PC-3 (cell line): ENCODE data around the gene KDM3B. TPM values are rescaled to one million over a fixed set of nuclear protein-coding genes. Genes with fewer than 3 reads are reported as not detected.

Source experiments
- ATAC-seq: fragments of 200-7000 bp; cut with Tn5 transposase; 2 replicates; pipeline ENCODE4 v1.9.1; 2020; ENCODE audit warnings: mild to moderate bottlenecking, moderate library complexity
- BruUV-seq: library from RNA; stranded (reverse); fragments of 400-500 nt; replicated peaks from 2 replicates; lab custom pipeline; 2021; lab: Mats Ljungman, UMichigan
- CTCF ChIA-PET: fragments of 300-600 bp; sonication (Branson Sonifier 250); formaldehyde crosslinking; loops from one replicate; lab custom pipeline; 2022; ENCODE audit warnings: antibody characterized with exemption; lab: Charles Lee
- POLR2A ChIA-PET: fragments of 300-600 bp; sonication (Branson Sonifier 250); formaldehyde crosslinking; loops from one replicate; lab custom pipeline; 2022; ENCODE audit warnings: antibody characterized with exemption; ENCODE audit not compliant: unreplicated experiment; lab: Charles Lee
- DNase-seq: peaks from one replicate; pipeline ENCODE4 v3.0.0-alpha.2; 2015
- H2AFZ ChIP-seq: fragments of 300-600 bp; sonication (generic); 2 replicates; pipeline ENCODE4 v1.6.0; 2016; ENCODE audit warnings: antibody characterized with exemption, low read length
- H3F3A ChIP-seq: fragments of 300-600 bp; sonication (generic); one replicate; pipeline ENCODE4 v1.6.0; 2017; ENCODE audit warnings: antibody characterized with exemption, low read length, control low read depth, mild to moderate bottlenecking; ENCODE audit not compliant: unreplicated experiment
- H3K27ac ChIP-seq: fragments of 300-600 bp; sonication (generic); 2 replicates; pipeline ENCODE4 v1.5.1; 2016; ENCODE audit warnings: mild to moderate bottlenecking, low read length
- H3K27me3 ChIP-seq: fragments of 300-600 bp; sonication (generic); 2 replicates; pipeline ENCODE4 v1.6.1; 2016; ENCODE audit warnings: low read length, mixed read lengths
- H3K36me3 ChIP-seq: fragments of 300-600 bp; sonication (generic); 2 replicates; pipeline ENCODE4 v1.6.1; 2016; ENCODE audit warnings: low read depth, mixed run types, low read length, mixed read lengths
- H3K4me1 ChIP-seq: fragments of 300-600 bp; sonication (generic); 2 replicates; pipeline ENCODE4 v1.5.1; 2016; ENCODE audit warnings: low read length; ENCODE audit not compliant: insufficient read depth
- H3K4me2 ChIP-seq: fragments of 300-600 bp; sonication (generic); 2 replicates; pipeline ENCODE4 v1.6.0; 2016; ENCODE audit warnings: low read length
- H3K4me3 ChIP-seq: fragments of 300-600 bp; sonication (generic); 2 replicates; pipeline ENCODE4 v1.5.1; 2016; ENCODE audit warnings: mild to moderate bottlenecking, low read length, mixed read lengths
- H3K79me2 ChIP-seq: fragments of 300-600 bp; sonication (generic); 2 replicates; pipeline ENCODE4 v1.6.1; 2017; ENCODE audit warnings: low read length, mixed read lengths
- H3K9ac ChIP-seq: fragments of 300-600 bp; sonication (generic); 2 replicates; pipeline ENCODE4 v1.6.0; 2016; ENCODE audit warnings: mild to moderate bottlenecking, low read length
- H3K9me2 ChIP-seq: fragments of 300-600 bp; sonication (generic); replicated peaks from 2 replicates; pipeline ENCODE4 v1.6.1; 2016; ENCODE audit warnings: mixed run types, low read length, mixed read lengths
- H3K9me3 ChIP-seq: fragments of 300-600 bp; sonication (generic); 2 replicates; pipeline ENCODE4 v1.6.1; 2016; ENCODE audit warnings: low read length, mixed read lengths
- H4K20me1 ChIP-seq: fragments of 300-600 bp; sonication (generic); 2 replicates; pipeline ENCODE4 v1.6.1; 2016; ENCODE audit warnings: low read length, mixed read lengths
- EZH2 ChIP-seq: fragments of 300-600 bp; sonication (generic); IDR thresholded peaks from one replicate; pipeline ENCODE4 v1.6.1; 2017; ENCODE audit warnings: antibody characterized with exemption, mild to moderate bottlenecking, low read length; ENCODE audit not compliant: unreplicated experiment
- EZH2phosphoT487 ChIP-seq: fragments of 300-600 bp; sonication (generic); IDR thresholded peaks from 2 replicates; pipeline ENCODE4 v1.6.1; 2018; ENCODE audit warnings: mild to moderate bottlenecking, antibody characterized with exemption, low read length, borderline replicate concordance
- intact Hi-C: fragments of 100-400 bp; cut with micrococcal nuclease; formaldehyde crosslinking; loops from 2 replicates; pipeline ENCODE4 v1.9.0; 2023
- total RNA-seq: library from RNA; depleted of rRNA; stranded (reverse); fragments of >200 nt; gene quantifications from 2 replicates; pipeline ENCODE4 v1.2.3, GENCODE V29; 2014
- TF ChIP-seq, protein P1 (sequence below): fragments of 300-600 bp; sonication (generic); conservative IDR thresholded peaks from 2 replicates; pipeline ENCODE4 v1.5.1; 2017; ENCODE audit warnings: antibody characterized with exemption, low read depth, mild to moderate bottlenecking, low read length

KDM3B gene
- total RNA-seq, 1 experiment from 2014 or later: 21.7 TPM

DNA sequence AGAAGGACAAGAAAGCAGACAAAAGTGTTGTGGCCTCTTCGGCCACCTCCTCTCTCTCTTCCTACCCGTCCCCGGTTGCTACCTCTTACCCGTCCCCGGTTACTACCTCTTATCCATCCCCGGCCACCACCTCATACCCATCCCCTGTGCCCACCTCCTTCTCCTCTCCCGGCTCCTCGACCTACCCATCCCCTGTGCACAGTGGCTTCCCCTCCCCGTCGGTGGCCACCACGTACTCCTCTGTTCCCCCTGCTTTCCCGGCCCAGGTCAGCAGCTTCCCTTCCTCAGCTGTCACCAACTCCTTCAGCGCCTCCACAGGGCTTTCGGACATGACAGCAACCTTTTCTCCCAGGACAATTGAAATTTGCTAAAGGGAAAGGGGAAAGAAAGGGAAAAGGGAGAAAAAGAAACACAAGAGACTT, 115.2 kb downstream of the KDM3B start:
- H3K4me1 ChIP-seq: peaks cover 5% of the 10 kb centered on the region
- H3K4me2 ChIP-seq: no peak overlapping the region
- no peak overlapping the region for H3K9ac ChIP-seq
- H3K36me3 ChIP-seq: no peaks in the 10 kb centered on the region
- TF ChIP-seq EZH2phosphoT487: no peak
- TF ChIP-seq, protein P1, sequence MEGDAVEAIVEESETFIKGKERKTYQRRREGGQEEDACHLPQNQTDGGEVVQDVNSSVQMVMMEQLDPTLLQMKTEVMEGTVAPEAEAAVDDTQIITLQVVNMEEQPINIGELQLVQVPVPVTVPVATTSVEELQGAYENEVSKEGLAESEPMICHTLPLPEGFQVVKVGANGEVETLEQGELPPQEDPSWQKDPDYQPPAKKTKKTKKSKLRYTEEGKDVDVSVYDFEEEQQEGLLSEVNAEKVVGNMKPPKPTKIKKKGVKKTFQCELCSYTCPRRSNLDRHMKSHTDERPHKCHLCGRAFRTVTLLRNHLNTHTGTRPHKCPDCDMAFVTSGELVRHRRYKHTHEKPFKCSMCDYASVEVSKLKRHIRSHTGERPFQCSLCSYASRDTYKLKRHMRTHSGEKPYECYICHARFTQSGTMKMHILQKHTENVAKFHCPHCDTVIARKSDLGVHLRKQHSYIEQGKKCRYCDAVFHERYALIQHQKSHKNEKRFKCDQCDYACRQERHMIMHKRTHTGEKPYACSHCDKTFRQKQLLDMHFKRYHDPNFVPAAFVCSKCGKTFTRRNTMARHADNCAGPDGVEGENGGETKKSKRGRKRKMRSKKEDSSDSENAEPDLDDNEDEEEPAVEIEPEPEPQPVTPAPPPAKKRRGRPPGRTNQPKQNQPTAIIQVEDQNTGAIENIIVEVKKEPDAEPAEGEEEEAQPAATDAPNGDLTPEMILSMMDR: no peak
- no peak for TF ChIP-seq EZH2
- H3K9me3 ChIP-seq: no peaks in the 10 kb centered on the region
- H3K27ac ChIP-seq: no peak overlapping the region
- H3K9me2 ChIP-seq: no peaks in the 10 kb centered on the region
- DNase-seq (no peak), ATAC-seq (no peak)
- H4K20me1 ChIP-seq: no peaks in the 10 kb centered on the region
- no peak overlapping the region for H3K4me3 ChIP-seq
- intact Hi-C loops: no loop called here
- POLR2A ChIA-PET: no interaction called here
- no peak overlapping the region for H2AFZ ChIP-seq
- H3F3A ChIP-seq: no peaks in the 10 kb centered on the region
- H3K27me3 ChIP-seq: peaks cover 16% of the 10 kb centered on the region
- no peaks in the 10 kb centered on the region for H3K79me2 ChIP-seq
- CTCF ChIA-PET: no interaction called here
- BruUV-seq: no TSS peak

DNA sequence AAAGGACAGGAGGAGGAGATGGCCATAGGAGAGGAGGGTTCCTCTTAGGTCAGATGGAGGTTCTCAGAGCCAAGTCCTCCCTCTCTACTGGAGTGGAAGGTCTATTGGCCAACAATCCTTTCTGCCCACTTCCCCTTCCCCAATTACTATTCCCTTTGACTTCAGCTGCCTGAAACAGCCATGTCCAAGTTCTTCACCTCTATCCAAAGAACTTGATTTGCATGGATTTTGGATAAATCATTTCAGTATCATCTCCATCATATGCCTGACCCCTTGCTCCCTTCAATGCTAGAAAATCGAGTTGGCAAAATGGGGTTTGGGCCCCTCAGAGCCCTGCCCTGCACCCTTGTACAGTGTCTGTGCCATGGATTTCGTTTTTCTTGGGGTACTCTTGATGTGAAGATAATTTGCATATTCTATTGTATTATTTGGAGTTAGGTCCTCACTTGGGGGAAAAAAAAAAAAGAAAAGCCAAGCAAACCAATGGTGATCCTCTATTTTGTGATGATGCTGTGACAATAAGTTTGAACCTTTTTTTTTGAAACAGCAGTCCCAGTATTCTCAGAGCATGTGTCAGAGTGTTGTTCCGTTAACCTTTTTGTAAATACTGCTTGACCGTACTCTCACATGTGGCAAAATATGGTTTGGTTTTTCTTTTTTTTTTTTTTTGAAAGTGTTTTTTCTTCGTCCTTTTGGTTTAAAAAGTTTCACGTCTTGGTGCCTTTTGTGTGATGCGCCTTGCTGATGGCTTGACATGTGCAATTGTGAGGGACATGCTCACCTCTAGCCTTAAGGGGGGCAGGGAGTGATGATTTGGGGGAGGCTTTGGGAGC, 115.9 kb downstream of the KDM3B start:
- no peaks in the 10 kb centered on the region for H3F3A ChIP-seq
- ChIA-PET POLR2A (no interaction called here), CTCF (no interaction called here)
- H3K4me3 ChIP-seq: no peak overlapping the region
- BruUV-seq: no TSS peak
- intact Hi-C loops: no loop called here
- H3K9ac ChIP-seq: no peak overlapping the region
- no peak overlapping the region for H2AFZ ChIP-seq
- H3K79me2 ChIP-seq: no peaks in the 10 kb centered on the region
- no peak for ATAC-seq
- H3K9me2 ChIP-seq: no peaks in the 10 kb centered on the region
- H4K20me1 ChIP-seq: no peaks in the 10 kb centered on the region
- no peak overlapping the region for H3K4me2 ChIP-seq
- H3K36me3 ChIP-seq: no peaks in the 10 kb centered on the region
- H3K27me3 ChIP-seq: peaks cover 16% of the 10 kb centered on the region
- DNase-seq: no peak
- no peak for TF ChIP-seq EZH2phosphoT487
- TF ChIP-seq EZH2: no peak
- TF ChIP-seq, protein P1: no peak
- H3K9me3 ChIP-seq: no peaks in the 10 kb centered on the region
- no peak overlapping the region for H3K27ac ChIP-seq
- peaks cover 4% of the 10 kb centered on the region for H3K4me1 ChIP-seq

DNA sequence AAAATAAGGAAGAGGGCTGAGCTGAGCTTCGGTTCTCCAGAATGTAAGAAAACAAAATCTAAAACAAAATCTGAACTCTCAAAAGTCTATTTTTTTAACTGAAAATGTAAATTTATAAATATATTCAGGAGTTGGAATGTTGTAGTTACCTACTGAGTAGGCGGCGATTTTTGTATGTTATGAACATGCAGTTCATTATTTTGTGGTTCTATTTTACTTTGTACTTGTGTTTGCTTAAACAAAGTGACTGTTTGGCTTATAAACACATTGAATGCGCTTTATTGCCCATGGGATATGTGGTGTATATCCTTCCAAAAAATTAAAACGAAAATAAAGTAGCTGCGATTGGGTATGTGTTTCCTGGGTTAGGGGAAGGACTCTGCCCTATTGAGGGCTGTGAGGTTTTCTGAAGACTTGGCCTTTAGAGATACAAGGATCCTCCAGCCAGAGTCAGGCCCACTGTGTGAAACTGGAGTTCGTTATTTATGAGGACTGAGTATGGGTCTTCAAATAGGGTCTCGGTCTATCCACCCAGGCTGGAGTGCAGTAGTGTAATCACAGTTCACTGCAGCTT, 116.6 kb downstream of the KDM3B start:
- no peaks in the 10 kb centered on the region for H4K20me1 ChIP-seq
- no peaks in the 10 kb centered on the region for H3K9me2 ChIP-seq
- no TSS peak for BruUV-seq
- ChIA-PET CTCF (interaction anchor here (0.6 kb wide), 1 partner anchor 34 kb away, joined by 5 read pairs; no protein-coding TSS in a partner anchor), POLR2A (no interaction called here)
- H3K4me3 ChIP-seq: no peak overlapping the region
- no peaks in the 10 kb centered on the region for H3K36me3 ChIP-seq
- DNase-seq: no peak
- no peak for TF ChIP-seq EZH2
- TF ChIP-seq, protein P1: no peak
- H3K4me2 ChIP-seq: no peak overlapping the region
- H3K79me2 ChIP-seq: no peaks in the 10 kb centered on the region
- ATAC-seq: no peak
- H2AFZ ChIP-seq: no peak overlapping the region
- H3K9ac ChIP-seq: no peak overlapping the region
- H3K27ac ChIP-seq: no peak overlapping the region
- H3K4me1 ChIP-seq: no peaks in the 10 kb centered on the region
- H3F3A ChIP-seq: no peaks in the 10 kb centered on the region
- intact Hi-C loops: no loop called here
- H3K27me3 ChIP-seq: peaks cover 16% of the 10 kb centered on the region
- no peaks in the 10 kb centered on the region for H3K9me3 ChIP-seq
